HG03196 (cell line): Measurements from ENCODE around the gene TMEFF1.

ENCODE experiments used
- ATAC-seq: cut with Tn5 transposase; IDR thresholded peaks from one replicate; pipeline ENCODE4 v1.9.1; 2021; ENCODE audit not compliant: unreplicated experiment

The TMEFF1 gene

GRCh38 chr9:100573655-100574260 is 100.8 kb downstream of the TMEFF1 start:
- no peak for ATAC-seq

- no peak for ATAC-seq
Observed at GRCh38 chr9:100575006-100575405, 102.1 kb downstream of the TMEFF1 start.

GRCh38 chr9:100575765-100576386 is 102.9 kb downstream of the TMEFF1 start:
- ATAC-seq = no peak

GRCh38 chr9:100577776-100578448 is 105.0 kb downstream of the TMEFF1 start, which contains the start of gene CAVIN4:
CAVIN4 (plus strand) TSS chr9:100578079; CDS start chr9:100578144, 65 bp downstream.
- ATAC-seq = no peak

- ATAC-seq = no peak
Observed at GRCh38 chr9:100578610-100579009, 105.7 kb downstream of the TMEFF1 start.

GRCh38 chr9:100579665-100580064 is 106.7 kb downstream of the TMEFF1 start:
- ATAC-seq = no peak

GRCh38 chr9:100580257-100580656 is 107.3 kb downstream of the TMEFF1 start:
- ATAC-seq = no peak

- ATAC-seq = no peak
Observed at GRCh38 chr9:100581081-100581480, 108.1 kb downstream of the TMEFF1 start.

GRCh38 chr9:100581661-100582060 is 108.7 kb downstream of the TMEFF1 start:
- ATAC-seq = no peak

- no peak for ATAC-seq
Observed at GRCh38 chr9:100583014-100583802, 110.3 kb downstream of the TMEFF1 start.

GRCh38 chr9:100584951-100585350 is 112.0 kb downstream of the TMEFF1 start:
- no peak for ATAC-seq

GRCh38 chr9:100586093-100586492 is 113.1 kb downstream of the TMEFF1 start:
- no peak for ATAC-seq

- ATAC-seq = no peak
Observed at GRCh38 chr9:100587375-100587774, 114.4 kb downstream of the TMEFF1 start.

GRCh38 chr9:100589582-100589981 is 116.6 kb downstream of the TMEFF1 start:
- no peak for ATAC-seq

- ATAC-seq = no peak
Observed at GRCh38 chr9:100590481-100590880, 117.5 kb downstream of the TMEFF1 start.

- no peak for ATAC-seq
Observed at GRCh38 chr9:100591139-100591538, 118.2 kb downstream of the TMEFF1 start.

GRCh38 chr9:100591639-100592412 is 118.9 kb downstream of the TMEFF1 start:
- ATAC-seq = no peak

GRCh38 chr9:100595391-100596199 is 122.6 kb downstream of the TMEFF1 start:
- peak; percentile 51 for ATAC-seq

GRCh38 chr9:100597236-100597635 is 124.3 kb downstream of the TMEFF1 start:
- no peak for ATAC-seq

- ATAC-seq = peak; percentile 52
Observed at GRCh38 chr9:100598641-100599145, 125.7 kb downstream of the TMEFF1 start.
